Measurements from ENCODE around the gene VOPP1.

DNA sequence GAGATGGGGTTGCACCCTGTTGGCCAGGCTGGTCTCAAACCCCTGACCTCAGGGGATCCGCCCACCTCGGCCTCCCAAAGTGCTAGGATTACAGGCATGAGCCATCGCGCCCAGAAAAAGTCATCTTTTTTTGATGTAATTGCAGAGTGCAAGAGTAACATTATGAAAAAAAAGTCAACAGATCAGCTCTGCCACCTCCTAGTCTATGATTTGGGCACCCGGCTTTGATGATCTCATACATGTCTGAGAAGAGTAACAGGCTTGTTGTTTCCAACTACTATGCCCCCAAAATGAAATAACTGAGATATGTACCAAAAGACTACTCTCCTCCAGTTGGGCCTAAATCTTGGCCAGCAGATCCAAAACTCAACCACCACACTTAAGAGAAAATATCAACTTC lies 40.8 kb downstream of the VOPP1 start:
- TF ChIP-seq, protein P1, sequence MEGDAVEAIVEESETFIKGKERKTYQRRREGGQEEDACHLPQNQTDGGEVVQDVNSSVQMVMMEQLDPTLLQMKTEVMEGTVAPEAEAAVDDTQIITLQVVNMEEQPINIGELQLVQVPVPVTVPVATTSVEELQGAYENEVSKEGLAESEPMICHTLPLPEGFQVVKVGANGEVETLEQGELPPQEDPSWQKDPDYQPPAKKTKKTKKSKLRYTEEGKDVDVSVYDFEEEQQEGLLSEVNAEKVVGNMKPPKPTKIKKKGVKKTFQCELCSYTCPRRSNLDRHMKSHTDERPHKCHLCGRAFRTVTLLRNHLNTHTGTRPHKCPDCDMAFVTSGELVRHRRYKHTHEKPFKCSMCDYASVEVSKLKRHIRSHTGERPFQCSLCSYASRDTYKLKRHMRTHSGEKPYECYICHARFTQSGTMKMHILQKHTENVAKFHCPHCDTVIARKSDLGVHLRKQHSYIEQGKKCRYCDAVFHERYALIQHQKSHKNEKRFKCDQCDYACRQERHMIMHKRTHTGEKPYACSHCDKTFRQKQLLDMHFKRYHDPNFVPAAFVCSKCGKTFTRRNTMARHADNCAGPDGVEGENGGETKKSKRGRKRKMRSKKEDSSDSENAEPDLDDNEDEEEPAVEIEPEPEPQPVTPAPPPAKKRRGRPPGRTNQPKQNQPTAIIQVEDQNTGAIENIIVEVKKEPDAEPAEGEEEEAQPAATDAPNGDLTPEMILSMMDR (IDR thresholded peaks at IDR 0.05) = no peak
- TF ChIP-seq POLR2A (IDR thresholded peaks at IDR 0.05) = no peak

Measured in right lobe of liver (tissue), 4 donors.